Upper lobe of left lung (tissue), 4 donors: Measurements from ENCODE around the gene PREX1.

Source experiments
- EP300 ChIP-seq, 4 donors: sonication (generic); formaldehyde crosslinking; IDR thresholded peaks; one replicate each; pipeline ENCODE4 v1.5.1; 2017; ENCODE audit warnings: antibody characterized with exemption in 4 of 4, control low read depth in 2 of 4
- POLR2A ChIP-seq, 4 donors: fragments of 450-650 bp; IDR thresholded peaks; one replicate each; pipeline ENCODE4 v1.5.1; 2016 to 2017; ENCODE audit warnings: antibody characterized with exemption in 4 of 4, mild to moderate bottlenecking in 2 of 4
- POLR2AphosphoS5 ChIP-seq, 2 donors: sonication (generic); formaldehyde crosslinking; IDR thresholded peaks; one replicate each; pipeline ENCODE4 v1.5.1; 2017; ENCODE audit warnings: antibody characterized with exemption in 2 of 2
- TF ChIP-seq, protein P1 (sequence below), 6 experiments: fragments of 450-650 bp in 4 of 6; fragments of 200-600 bp in 2 of 6; sonication (generic) in 2 of 6; IDR thresholded peaks; one replicate each; pipeline ENCODE4 v1.5.1; 2016 to 2019; ENCODE audit warnings: antibody characterized with exemption in 6 of 6

DNA sequence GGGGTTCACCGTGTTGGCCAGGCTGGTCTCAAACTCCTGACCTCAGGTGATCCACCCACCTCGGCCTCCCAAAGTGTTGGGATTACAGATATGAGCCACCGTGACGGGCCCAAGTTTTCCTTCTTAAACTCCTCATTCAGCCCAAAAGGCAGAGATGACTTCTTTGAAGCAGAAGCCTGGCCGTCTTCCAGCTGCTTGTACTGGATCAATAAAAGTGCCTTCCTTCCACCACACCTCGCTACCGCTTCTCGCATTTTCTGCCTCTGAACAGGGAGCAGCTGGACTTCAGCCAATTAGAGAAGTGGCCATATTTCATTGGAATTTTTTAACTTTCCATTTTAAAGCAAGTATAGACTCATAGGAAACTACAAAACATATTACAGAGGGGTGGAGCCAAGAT lies 241.1 kb downstream of the PREX1 start:
- TF ChIP-seq, protein P1, sequence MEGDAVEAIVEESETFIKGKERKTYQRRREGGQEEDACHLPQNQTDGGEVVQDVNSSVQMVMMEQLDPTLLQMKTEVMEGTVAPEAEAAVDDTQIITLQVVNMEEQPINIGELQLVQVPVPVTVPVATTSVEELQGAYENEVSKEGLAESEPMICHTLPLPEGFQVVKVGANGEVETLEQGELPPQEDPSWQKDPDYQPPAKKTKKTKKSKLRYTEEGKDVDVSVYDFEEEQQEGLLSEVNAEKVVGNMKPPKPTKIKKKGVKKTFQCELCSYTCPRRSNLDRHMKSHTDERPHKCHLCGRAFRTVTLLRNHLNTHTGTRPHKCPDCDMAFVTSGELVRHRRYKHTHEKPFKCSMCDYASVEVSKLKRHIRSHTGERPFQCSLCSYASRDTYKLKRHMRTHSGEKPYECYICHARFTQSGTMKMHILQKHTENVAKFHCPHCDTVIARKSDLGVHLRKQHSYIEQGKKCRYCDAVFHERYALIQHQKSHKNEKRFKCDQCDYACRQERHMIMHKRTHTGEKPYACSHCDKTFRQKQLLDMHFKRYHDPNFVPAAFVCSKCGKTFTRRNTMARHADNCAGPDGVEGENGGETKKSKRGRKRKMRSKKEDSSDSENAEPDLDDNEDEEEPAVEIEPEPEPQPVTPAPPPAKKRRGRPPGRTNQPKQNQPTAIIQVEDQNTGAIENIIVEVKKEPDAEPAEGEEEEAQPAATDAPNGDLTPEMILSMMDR (IDR thresholded peaks at IDR 0.05) = no peak
- TF ChIP-seq POLR2A (IDR thresholded peaks at IDR 0.05) (no peak), POLR2AphosphoS5 (IDR thresholded peaks at IDR 0.05) (no peak), EP300 (IDR thresholded peaks at IDR 0.05) (no peak)
